HG03439 (cell line): ENCODE measurements around the gene CXorf65.

ENCODE experiments used
- ATAC-seq: cut with Tn5 transposase; IDR thresholded peaks from one replicate; pipeline ENCODE4 v1.9.1; 2021; ENCODE audit warnings: mild to moderate bottlenecking, moderate library complexity; ENCODE audit not compliant: unreplicated experiment

CXorf65 gene

GRCh38 chrX:71068044-71068918, 38.3 kb downstream of the CXorf65 start, which contains the start of gene SNX12:
TSS of gene SNX12 (minus strand) at chrX:71068334. CDS start at chrX:71068306, 28 bp downstream.
- peak; percentile 96 for ATAC-seq

GRCh38 chrX:71067712-71068043, 38.9 kb downstream of the CXorf65 start:
- ATAC-seq, result peak; percentile 11

- ATAC-seq, result no peak
Observed at GRCh38 chrX:71067089-71067488, 39.5 kb downstream of the CXorf65 start.

GRCh38 chrX:71060127-71060526, 46.4 kb downstream of the CXorf65 start:
- no peak for ATAC-seq

GRCh38 chrX:71057848-71058530, 48.6 kb downstream of the CXorf65 start:
- ATAC-seq, result no peak

GRCh38 chrX:71056867-71057266, 49.7 kb downstream of the CXorf65 start:
- ATAC-seq, result no peak
